HAP-1 (cell line): Measurements from ENCODE around the gene CADM4.
"Not testable (repeated sequence)": the region's sequence is repeated elsewhere in the genome, so short reads cannot be mapped to it uniquely, and the experiment has no call there.

Experiments
- DNase-seq, 2 experiments: peaks; one replicate each; pipeline ENCODE4 v3.0.0-alpha.2; 2016 to 2020; ENCODE audit warnings: low spot score in 2 of 2
- H3K27me3 ChIP-seq: fragments of 250-450 bp; sonication (Bioruptor Pico); 2 replicates; pipeline ENCODE4 v1.5.1; 2020; ENCODE audit warnings: low read depth, mild to moderate bottlenecking, moderate library complexity
- H3K36me3 ChIP-seq: fragments of 250-450 bp; sonication (Bioruptor Pico); replicated peaks from 2 replicates; pipeline ENCODE4 v1.5.1; 2020; ENCODE audit warnings: mild to moderate bottlenecking
- H3K4me1 ChIP-seq: fragments of 250-450 bp; sonication (Bioruptor Pico); 2 replicates; pipeline ENCODE4 v1.5.1; 2020; ENCODE audit warnings: mild to moderate bottlenecking
- H3K4me3 ChIP-seq: fragments of 250-450 bp; sonication (Bioruptor Pico); 2 replicates; pipeline ENCODE4 v1.5.1; 2020; ENCODE audit warnings: mild to moderate bottlenecking, moderate library complexity
- H3K9me3 ChIP-seq: fragments of 250-450 bp; sonication (Bioruptor Pico); 2 replicates; pipeline ENCODE4 v1.5.1; 2020; ENCODE audit warnings: mild to moderate bottlenecking, moderate library complexity
- in situ Hi-C: fragments of 300-500 bp; cut with MboI; formaldehyde crosslinking; loops from 3 replicates; pipeline ENCODE4 v1.14.3; 2020; ENCODE audit warnings: low sequenced_read_pairs, inconsistent platforms, mixed read lengths

CADM4 gene

DNA sequence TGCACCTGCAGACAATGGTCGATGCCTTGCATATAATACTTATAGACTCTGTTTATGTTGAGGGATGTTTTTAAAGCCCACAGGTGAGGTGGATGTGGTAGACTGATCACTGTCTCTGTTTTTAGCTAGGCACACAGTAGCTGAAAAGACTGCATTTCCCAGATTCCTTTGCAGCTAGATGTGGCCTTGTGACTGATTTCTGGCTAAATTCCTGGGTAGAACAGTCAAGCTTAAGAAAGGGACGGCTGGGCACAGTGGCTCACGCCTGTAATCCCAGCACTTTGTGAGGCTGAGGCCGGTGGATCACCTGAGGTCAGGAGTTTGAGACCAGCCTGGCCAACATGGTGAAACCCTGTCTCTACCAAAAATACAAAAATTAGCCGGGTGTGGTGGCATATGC lies 39.3 kb downstream of the CADM4 start:
- in situ Hi-C loops, H3K4me3 ChIP-seq, H3K27me3 ChIP-seq, DNase-seq, H3K4me1 ChIP-seq, H3K9me3 ChIP-seq: not testable (repeated sequence)
- H3K36me3 ChIP-seq: peaks cover 13% of the 10 kb centered on the region

DNA sequence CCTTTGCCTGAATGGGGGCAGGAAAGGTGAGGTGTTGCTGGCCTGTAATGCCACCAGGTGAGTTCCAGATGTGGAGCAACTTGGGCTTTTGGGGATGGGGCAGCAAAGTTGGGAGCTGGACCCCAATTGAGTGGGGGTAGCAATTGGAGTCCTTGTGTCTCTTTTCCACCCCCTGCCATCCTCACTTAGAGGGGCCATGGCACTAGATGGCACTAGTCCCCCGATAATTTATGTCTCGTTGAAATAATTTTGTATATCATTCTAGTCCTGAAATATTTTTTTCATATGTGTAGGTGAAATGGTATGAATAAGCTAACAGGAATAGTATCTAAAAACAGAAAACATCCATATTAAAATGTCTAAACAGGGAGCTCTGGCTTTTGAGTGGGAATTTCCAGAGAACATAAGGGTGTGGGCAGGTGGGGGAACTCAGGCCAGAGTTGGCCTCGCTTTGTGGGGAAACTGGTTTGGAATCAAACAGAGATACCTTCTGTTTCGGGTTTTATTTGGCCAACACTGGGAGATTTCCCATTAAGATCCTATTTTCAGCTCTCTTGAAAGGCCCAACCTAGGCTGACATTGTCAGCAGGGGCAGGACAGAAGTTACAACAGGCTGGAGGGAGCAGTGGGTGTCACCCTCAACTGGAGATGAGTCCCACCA lies 39.9 kb downstream of the CADM4 start:
- in situ Hi-C loops: no loop called here
- peaks cover 3% of the 10 kb centered on the region; the same call in 1 of the 2 replicates for H3K4me1 ChIP-seq
- DNase-seq: no peak

DNA sequence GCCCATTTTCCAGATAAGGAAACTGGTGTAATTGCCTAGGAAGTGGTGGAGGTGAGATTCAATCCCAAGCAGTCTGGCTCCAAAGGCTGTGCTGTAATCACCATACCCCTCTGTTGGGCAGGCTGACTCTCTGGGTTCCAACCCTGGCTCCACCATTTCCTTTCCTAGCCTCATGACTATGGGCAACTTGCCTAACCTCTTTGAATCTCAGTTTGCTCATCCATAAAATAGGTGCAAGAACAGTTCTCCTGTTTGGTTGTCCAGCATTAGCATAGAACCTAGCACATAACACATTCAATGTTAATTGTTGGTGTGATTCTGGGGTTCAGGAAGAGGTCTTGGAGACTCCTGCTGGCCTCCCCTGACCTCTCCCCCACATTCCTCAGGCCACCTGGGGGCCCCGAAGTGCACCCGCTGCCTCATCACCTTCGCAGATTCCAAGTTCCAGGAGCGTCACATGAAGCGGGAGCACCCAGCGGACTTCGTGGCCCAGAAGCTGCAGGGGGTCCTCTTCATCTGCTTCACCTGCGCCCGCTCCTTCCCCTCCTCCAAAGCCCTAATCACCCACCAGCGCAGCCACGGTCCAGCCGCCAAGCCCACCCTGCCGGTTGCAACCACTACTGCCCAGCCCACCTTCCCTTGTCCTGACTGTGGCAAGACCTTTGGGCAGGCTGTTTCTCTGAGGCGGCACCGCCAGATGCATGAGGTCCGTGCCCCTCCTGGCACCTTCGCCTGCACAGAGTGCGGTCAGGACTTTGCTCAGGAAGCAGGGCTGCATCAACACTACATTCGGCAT lies 41.0 kb downstream of the CADM4 start:
- no peaks in the 10 kb centered on the region for H3K27me3 ChIP-seq
- no peak overlapping the region for H3K4me3 ChIP-seq
- H3K36me3 ChIP-seq: peaks cover 21% of the 10 kb centered on the region
- no peaks in the 10 kb centered on the region for H3K9me3 ChIP-seq
- no peak for DNase-seq
- H3K4me1 ChIP-seq: peaks cover 10% of the 10 kb centered on the region; the same call in 1 of the 2 replicates
- in situ Hi-C loops: no loop called here

More for the DNA sequence above, 39.9 kb downstream of the CADM4 start:
- Histone ChIP-seq H3K4me3 (no peak overlapping the region), H3K27me3 (no peaks in the 10 kb centered on the region), H3K36me3 (peaks cover 13% of the 10 kb centered on the region), H3K9me3 (no peaks in the 10 kb centered on the region)

DNA sequence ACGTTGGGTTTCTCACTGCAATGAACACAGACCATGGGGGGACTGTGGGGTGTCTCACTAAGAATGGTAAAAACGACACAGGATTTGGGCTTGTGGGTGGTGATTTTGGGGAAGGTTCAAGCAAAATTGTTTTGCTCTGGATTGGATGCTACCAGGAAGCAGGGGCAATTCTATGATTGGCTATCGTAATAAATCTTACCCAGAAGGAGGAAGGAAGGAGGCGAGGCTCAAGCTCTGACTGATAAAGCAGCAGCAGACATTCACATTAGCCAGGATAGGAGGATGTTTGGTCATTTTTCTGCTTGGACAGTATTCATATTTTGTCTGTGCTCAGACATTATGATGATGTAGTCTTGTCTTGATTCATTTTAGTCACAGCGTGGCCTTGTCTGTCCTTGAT lies 41.8 kb downstream of the CADM4 start:
- H3K27me3 ChIP-seq: no peaks in the 10 kb centered on the region
- H3K36me3 ChIP-seq: peaks cover 29% of the 10 kb centered on the region
- H3K4me3 ChIP-seq: no peak overlapping the region; the same call in 1 of the 2 replicates
- in situ Hi-C loops: no loop called here
- H3K9me3 ChIP-seq: no peaks in the 10 kb centered on the region
- peaks cover 10% of the 10 kb centered on the region; the same call in 1 of the 2 replicates for H3K4me1 ChIP-seq
- DNase-seq: no peak

DNA sequence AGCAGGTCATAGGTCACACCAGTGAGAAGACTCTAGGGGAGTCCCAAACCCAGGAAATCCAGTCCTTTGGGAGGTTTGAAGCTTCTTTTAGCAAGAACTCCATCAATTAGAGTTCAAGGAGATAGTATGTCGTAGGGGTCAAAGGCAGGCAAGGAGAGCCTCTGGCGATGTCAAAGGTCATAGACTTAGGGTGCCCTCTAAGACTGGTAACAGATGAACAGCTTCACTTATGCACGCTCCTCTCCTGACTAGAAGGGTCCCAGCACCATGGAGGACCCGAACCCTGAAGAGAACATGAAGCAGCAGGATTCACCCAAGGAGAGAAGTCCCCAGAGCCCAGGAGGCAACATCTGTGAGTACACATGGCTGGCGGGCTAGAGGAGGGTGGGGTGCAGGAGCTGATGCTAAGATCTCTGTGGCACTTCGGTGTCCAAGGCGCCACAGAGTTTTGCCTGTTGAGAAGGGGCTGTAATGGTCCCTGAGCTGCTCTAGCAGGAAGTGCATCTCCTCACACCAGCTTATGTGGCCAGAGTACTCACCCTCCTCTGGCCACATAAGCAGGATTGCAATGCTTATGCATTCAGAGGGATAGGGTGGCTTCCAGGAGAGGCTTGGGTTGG lies 42.7 kb downstream of the CADM4 start:
- H3K27me3 ChIP-seq: no peaks in the 10 kb centered on the region
- H3K4me1 ChIP-seq: peaks cover 10% of the 10 kb centered on the region; the same call in 1 of the 2 replicates
- DNase-seq: no peak
- in situ Hi-C loops: no loop called here
- peaks cover 29% of the 10 kb centered on the region for H3K36me3 ChIP-seq
- no peaks in the 10 kb centered on the region for H3K9me3 ChIP-seq
- H3K4me3 ChIP-seq: peak overlapping the region; percentile 64

DNA sequence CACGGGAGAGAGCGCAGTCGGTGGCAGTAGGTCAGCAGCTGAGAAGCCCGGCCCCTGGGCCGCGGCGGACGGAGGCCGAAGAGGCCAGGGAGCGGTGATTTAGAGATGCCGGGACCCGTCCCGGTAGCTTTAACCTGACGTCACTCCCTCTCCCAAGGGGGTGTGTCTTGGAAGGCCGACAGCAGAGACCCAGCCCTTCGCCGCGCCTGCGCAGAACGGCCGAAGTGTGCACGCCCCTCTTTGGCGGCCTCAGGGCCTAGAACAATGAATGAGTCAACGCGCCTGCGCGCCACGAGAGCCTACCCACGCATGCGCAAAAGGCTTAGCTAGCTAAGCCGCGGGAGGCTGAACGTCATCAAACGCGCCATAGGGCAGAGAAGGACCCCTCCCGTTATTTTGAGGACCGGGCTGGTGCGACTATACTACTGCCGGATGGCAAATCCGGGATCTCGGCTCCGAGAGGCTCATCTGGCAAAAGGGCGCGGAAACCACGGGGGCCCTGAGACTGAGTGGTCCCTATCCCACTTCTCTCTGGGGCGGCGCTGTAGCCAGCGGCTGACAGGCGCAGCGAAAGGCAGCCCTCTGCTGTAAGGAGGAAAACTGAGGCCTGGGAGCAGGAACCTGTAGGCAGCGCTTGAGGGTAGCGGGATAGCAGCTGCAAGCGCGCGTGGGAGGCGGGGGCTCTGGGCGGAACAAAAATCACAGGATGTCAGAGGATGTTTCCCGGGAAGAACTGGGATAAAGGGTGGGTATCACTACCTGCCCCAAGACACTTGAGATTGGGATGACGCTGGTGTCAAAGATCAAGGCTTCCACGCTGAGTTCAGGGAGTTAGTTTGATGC lies 43.4 kb downstream of the CADM4 start, which contains the start of the genes IRGQ and ZNF576:
TSS of gene IRGQ (minus strand) at position 136 of the 843 bp plus-strand sequence. CDS start 796 bp downstream, outside the sequence.
TSS of gene ZNF576 (plus strand) at position 597 of the 843 bp plus-strand sequence. CDS start 514 bp downstream, outside the sequence.
- Histone ChIP-seq H3K4me3 (peak within 1 kb of the TSS; percentile 64), H3K4me1 (peaks cover 10% of the 10 kb centered on the region; the same call in 1 of the 2 replicates), H3K9me3 (no peaks in the 10 kb centered on the region), H3K36me3 (peaks cover 28% of the 10 kb centered on the region), H3K27me3 (no peaks in the 10 kb centered on the region)
- in situ Hi-C loops: no loop called here
- peak; percentile 98 to 100 for DNase-seq

DNA sequence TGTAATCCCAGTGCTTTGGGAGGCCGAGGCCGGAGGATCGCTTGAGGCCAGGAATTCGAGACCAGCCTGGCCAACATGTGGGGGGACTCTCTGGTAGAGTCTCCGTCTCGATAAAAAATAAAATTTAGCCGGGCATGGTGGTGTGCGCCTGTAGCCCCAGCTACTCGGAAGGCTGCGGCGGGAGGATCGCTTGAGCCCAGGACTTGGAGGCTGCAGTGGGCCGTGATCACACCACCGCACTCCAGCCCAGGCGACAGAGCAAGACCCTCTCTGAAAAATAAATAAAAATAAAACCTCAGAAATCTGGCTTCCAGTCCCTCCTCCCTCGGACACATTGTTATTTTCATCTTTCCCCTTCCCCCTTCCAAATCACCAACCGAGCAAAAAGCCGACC lies 44.0 kb downstream of the CADM4 start:
- Histone ChIP-seq H3K27me3 (no peaks in the 10 kb centered on the region), H3K9me3 (no peaks in the 10 kb centered on the region), H3K4me3 (peak overlapping the region; percentile 64), H3K36me3 (peaks cover 25% of the 10 kb centered on the region), H3K4me1 (peaks cover 10% of the 10 kb centered on the region; the same call in 1 of the 2 replicates)
- DNase-seq: no peak
- in situ Hi-C loops: no loop called here

DNA sequence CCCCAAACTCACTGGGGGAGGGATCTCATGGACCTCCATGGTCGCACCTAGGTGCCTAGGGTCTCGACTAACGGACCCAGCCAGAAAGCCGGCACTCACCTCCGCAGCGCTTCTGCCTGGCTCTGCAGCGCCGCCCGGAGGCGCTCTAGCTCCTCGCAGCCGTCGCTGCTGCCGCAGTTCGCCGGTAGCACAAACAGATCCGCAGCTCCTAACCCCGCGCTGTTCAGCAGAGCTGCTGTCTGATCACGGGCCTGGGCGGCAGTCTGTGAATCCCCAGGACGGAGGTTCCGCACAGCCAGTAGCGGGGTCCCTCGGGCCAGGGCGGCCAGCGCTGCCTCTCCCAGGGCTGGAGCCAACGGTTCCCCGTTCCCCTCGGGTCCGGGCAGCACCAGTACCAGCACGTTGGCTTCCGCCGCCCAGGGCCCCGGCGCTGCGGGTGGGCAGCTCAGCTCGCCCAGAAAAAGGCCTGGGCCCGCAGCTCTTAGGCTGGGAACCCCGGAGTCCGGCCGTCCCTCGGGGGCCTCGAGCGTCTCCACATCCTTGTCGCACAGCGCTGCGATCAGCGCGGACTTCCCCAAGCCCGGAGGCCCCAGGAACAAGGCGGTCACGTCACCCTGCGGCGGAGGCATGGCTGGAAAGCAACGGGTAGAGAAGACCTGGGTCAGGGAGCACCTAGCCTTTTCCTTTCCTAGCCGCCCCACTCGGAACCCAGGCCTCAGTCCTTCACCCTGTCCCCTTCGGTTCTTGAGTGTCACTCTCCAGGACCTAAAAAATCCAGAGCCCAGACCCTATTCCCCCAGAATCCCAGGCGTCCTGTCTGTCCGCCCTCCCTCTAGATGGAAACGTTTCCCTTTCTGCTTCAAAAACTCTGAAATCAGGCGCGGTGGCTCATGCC lies 44.7 kb downstream of the CADM4 start:
- no peaks in the 10 kb centered on the region for H3K27me3 ChIP-seq
- no peaks in the 10 kb centered on the region for H3K9me3 ChIP-seq
- H3K4me1 ChIP-seq: peaks cover 10% of the 10 kb centered on the region; the same call in 1 of the 2 replicates
- H3K4me3 ChIP-seq: peak overlapping the region; percentile 64
- DNase-seq: peak; percentile 58 to 76
- in situ Hi-C loops: loop anchor here (5.0 kb wide), 1 partner anchor 153 kb away; no protein-coding TSS in a partner anchor
- peaks cover 25% of the 10 kb centered on the region for H3K36me3 ChIP-seq

DNA sequence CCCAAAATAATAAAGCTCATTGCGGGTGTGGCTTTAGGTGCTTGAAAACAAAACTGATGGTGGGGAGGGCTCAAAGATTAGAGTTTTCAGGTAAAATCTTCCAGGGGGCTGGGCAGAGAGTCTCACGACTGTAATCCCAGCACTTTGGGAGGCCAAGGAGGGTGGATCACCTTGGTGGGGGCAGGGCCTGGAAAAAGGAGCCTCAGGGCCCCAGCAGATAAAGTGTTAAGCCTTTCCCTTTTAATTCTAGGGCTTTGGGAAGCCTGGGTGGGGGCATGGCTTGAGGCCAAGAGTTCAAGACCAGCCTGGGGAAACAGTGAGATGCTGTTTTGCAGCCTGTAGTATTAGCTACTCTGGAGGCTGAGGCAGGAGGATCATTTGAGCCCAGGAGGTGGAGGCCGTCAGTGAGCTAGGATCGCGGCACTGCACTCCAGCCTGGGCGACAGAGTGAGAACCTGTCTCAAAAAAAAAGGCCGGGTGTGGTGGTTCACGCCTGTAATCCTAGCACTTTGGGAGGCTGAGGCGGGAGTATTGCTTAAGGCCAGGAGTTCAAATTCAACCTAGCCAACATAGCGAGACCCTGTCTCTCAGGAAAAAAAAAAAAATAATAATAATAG lies 45.5 kb downstream of the CADM4 start:
- Histone ChIP-seq H3K27me3 (no peaks in the 10 kb centered on the region), H3K36me3 (peaks cover 24% of the 10 kb centered on the region), H3K4me3 (peak overlapping the region; percentile 64), H3K9me3 (no peaks in the 10 kb centered on the region), H3K4me1 (peaks cover 10% of the 10 kb centered on the region; the same call in 1 of the 2 replicates)
- in situ Hi-C loops: loop anchor here (5.0 kb wide), 1 partner anchor 152 kb away; no protein-coding TSS in a partner anchor
- DNase-seq: no peak

DNA sequence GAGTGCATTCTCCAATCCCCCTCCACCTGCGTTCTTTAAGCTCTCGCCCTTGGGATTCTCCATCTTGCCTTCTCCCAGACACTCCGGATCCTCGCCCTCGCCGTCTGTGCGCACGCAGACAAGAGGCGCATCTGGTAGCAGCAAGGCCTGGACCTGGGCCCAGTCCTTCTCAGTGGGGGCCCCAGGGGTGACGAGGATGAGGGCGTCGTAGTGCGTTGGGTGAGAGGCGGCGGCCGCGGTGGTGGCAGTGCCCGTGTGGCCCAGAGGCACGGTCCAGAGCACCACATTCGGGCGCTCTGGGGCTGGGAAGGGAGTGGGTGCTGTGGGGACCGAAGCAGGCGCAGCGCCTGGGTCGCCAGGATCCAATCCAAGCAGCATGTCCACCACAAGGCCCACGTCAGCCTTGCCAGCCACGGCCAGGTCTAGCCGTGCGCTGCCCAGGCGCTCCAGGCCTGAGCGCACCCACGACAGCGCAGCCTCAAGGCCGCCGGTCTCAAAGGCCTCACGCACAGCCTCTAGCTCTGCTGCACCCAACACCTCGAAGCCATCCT lies 46.8 kb downstream of the CADM4 start:
- H3K27me3 ChIP-seq: no peaks in the 10 kb centered on the region
- in situ Hi-C loops: loop anchor here (5.0 kb wide), 1 partner anchor 151 kb away; no protein-coding TSS in a partner anchor
- H3K36me3 ChIP-seq: peaks cover 18% of the 10 kb centered on the region
- H3K4me3 ChIP-seq: no peak overlapping the region
- H3K4me1 ChIP-seq: peaks cover 10% of the 10 kb centered on the region; the same call in 1 of the 2 replicates
- no peak for DNase-seq
- H3K9me3 ChIP-seq: no peaks in the 10 kb centered on the region

DNA sequence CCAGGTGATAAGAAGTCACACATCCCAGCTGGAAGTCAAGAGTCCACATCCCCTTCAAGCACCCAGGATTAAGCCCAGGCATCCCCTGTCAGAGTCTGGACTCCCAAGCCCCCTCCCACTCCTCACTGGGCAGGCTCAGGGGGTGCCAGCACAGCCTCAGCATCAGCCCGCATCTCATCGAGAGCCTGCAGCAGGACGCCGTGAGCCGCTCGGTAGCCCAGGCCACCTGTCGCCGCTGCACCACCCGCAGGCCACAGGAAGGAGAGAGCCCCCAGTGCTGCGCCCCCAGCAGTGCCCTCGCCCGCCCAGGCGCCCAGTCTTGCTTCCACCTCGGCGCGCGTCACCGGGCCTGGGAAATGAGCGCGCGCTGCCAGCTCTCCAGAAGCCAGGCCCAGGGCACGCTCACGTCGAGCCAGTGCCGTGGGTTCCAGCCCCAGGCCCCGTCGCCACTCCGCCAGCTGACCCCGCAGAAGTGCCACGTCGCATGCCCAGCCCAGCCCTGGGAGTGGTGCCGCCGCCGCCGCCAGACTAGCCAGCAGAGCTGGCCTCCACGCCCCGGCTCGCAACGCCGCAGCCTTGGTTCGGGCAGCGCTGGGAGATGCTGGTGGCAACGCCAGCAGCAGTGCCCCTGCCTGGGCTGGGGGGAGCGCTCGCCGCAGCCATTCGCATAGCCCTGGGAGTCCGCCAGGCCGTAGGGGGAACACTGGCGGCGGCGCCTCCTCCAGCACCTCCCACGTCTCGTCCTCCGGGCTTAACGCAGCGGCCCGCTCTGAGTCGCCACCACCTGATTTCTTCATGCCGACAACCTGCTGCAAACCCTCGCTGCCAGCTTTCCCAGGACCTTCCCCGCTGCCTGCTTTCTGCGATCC lies 47.5 kb downstream of the CADM4 start:
- in situ Hi-C loops: loop anchor here (5.0 kb wide), 1 partner anchor 150 kb away; no protein-coding TSS in a partner anchor

More for the DNA sequence above, 47.5 kb downstream of the CADM4 start:
- Histone ChIP-seq H3K4me1 (peaks cover 7% of the 10 kb centered on the region; the same call in 1 of the 2 replicates), H3K36me3 (peaks cover 18% of the 10 kb centered on the region), H3K9me3 (no peaks in the 10 kb centered on the region), H3K27me3 (no peaks in the 10 kb centered on the region), H3K4me3 (no peak overlapping the region)
- DNase-seq: no peak
